ENCODE results near the gene ARMC9.

- TF ChIP-seq POLR2AphosphoS5 (IDR thresholded peaks at IDR 0.05; ENCODE audit: low read depth, low read length) (no peak), SIN3A (IDR thresholded peaks at IDR 0.05; ENCODE audit: borderline replicate concordance, insufficient read depth, low read length) (no peak)
Observed at GRCh38 chr2:231159306-231159705, 39.1 kb upstream of the ARMC9 start.

All from PFSK-1 (cell line).